Activated naive CD8-positive, alpha-beta T cell (primary cell): ENCODE measurements around the gene FNDC1.
A peak's percentile ranks its signal among the peaks of the same experiment; 100 is the strongest.
"Not testable (repeated sequence)": the region's sequence is repeated elsewhere in the genome, so short reads cannot be mapped to it uniquely, and the experiment has no call there.

Source experiments
- H3K27ac Mint-ChIP-seq: one replicate; pipeline ENCODE4 v1.8.0; 2021; ENCODE audit warnings: mixed read lengths
- H3K27me3 Mint-ChIP-seq: one replicate; pipeline ENCODE4 v1.8.0; 2021; ENCODE audit warnings: mixed read lengths
- H3K36me3 Mint-ChIP-seq: one replicate; pipeline ENCODE4 v1.8.0; 2021; ENCODE audit warnings: mixed read lengths
- H3K4me1 Mint-ChIP-seq: one replicate; pipeline ENCODE4 v1.8.0; 2021; ENCODE audit warnings: low read depth, mixed read lengths
- H3K4me3 Mint-ChIP-seq: one replicate; pipeline ENCODE4 v1.8.0; 2021; ENCODE audit warnings: mild to moderate bottlenecking, mixed read lengths
- H3K9me3 Mint-ChIP-seq: one replicate; pipeline ENCODE4 v1.8.0; 2021; ENCODE audit warnings: low read depth, mixed read lengths

Gene FNDC1

GRCh38 chr6:159169193-159169555 is at the start of gene FNDC1:
Gene FNDC1, plus strand, starts transcription at chr6:159169400. Its CDS starts 197 bp downstream, at chr6:159169597.
- peaks cover 12% of the 10 kb centered on the region for H3K4me1 Mint-ChIP-seq
- peak within 1 kb of the TSS; percentile 69 for H3K4me3 Mint-ChIP-seq
- no peak within 1 kb of the TSS for H3K27ac Mint-ChIP-seq
- peaks cover 65% of the 10 kb centered on the region for H3K27me3 Mint-ChIP-seq
- no peaks in the 10 kb centered on the region for H3K9me3 Mint-ChIP-seq
- no peaks in the 10 kb centered on the region for H3K36me3 Mint-ChIP-seq

GRCh38 chr6:159119791-159120190 is 49.4 kb upstream of the FNDC1 start:
- Mint-ChIP-seq H3K36me3 (no peaks in the 10 kb centered on the region), H3K4me3 (no peak overlapping the region), H3K4me1 (no peaks in the 10 kb centered on the region), H3K27me3 (no peaks in the 10 kb centered on the region), H3K27ac (no peak overlapping the region), H3K9me3 (no peaks in the 10 kb centered on the region)

GRCh38 chr6:159121486-159121885 is 47.7 kb upstream of the FNDC1 start:
- no peaks in the 10 kb centered on the region for H3K4me1 Mint-ChIP-seq

DNA sequence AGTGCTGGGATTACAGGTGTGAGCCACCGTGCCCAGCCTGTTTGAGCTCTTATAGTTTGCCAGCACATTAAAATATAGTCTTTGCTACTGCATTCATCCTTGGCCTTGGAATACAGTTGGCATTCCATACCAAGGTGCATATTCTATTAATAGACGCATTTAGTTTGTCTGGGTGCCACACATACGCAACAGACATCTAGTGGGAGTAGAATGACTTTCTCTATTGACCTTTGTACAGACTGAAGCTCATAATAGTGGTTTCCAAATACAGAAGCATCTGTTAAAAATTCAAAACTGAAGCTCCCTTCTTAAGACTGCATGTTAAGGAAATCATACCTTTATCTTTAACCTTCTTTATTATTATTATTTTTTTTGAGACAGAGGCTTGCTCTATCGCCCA is 46.7 kb upstream of the FNDC1 start:
- no peaks in the 10 kb centered on the region for H3K4me1 Mint-ChIP-seq

More at GRCh38 chr6:159121486-159121885, 47.7 kb upstream of the FNDC1 start:
- Mint-ChIP-seq H3K9me3 (no peaks in the 10 kb centered on the region), H3K27me3 (no peaks in the 10 kb centered on the region), H3K27ac (no peak overlapping the region), H3K36me3 (no peaks in the 10 kb centered on the region), H3K4me3 (no peak overlapping the region)

GRCh38 chr6:159123831-159124230 is 45.4 kb upstream of the FNDC1 start:
- H3K9me3 Mint-ChIP-seq, H3K4me1 Mint-ChIP-seq, H3K36me3 Mint-ChIP-seq, H3K27ac Mint-ChIP-seq, H3K27me3 Mint-ChIP-seq, H3K4me3 Mint-ChIP-seq: not testable (repeated sequence)

More for the DNA sequence above, 46.7 kb upstream of the FNDC1 start:
- H3K36me3 Mint-ChIP-seq, result no peaks in the 10 kb centered on the region
- H3K27ac Mint-ChIP-seq, result no peak overlapping the region
- H3K4me3 Mint-ChIP-seq, result no peak overlapping the region
- H3K9me3 Mint-ChIP-seq, result no peaks in the 10 kb centered on the region
- H3K27me3 Mint-ChIP-seq, result no peaks in the 10 kb centered on the region

DNA sequence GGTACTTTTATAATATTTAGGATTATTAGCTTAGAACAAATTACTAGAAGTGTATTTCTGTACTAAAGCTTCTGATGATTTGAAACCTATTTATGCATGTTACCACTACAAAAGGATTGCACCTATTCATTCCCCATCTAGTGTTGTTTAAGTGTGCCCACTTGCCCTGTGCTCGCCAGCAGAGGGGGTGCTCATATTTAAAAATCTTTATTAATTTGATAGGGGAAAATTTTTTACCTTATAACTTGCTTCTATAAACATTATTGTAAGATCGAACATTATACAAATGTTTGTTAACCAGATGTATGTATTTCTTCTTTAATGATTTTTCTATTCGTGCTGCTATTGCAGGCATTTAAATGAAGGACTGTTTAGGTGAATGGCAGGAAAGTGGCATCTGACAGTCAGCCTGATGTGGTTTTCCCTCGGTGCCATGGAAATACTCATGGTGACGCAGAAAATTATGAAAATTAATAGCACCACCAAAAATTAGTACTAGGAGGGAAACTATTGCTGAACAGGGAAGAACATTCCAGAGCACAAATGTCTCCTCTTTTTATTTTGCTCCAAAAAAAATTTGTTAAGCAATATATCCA is 44.1 kb upstream of the FNDC1 start:
- H3K4me1 Mint-ChIP-seq, result no peaks in the 10 kb centered on the region
- H3K4me3 Mint-ChIP-seq, result no peak overlapping the region
- no peaks in the 10 kb centered on the region for H3K27me3 Mint-ChIP-seq
- no peak overlapping the region for H3K27ac Mint-ChIP-seq
- H3K9me3 Mint-ChIP-seq, result no peaks in the 10 kb centered on the region
- no peaks in the 10 kb centered on the region for H3K36me3 Mint-ChIP-seq

DNA sequence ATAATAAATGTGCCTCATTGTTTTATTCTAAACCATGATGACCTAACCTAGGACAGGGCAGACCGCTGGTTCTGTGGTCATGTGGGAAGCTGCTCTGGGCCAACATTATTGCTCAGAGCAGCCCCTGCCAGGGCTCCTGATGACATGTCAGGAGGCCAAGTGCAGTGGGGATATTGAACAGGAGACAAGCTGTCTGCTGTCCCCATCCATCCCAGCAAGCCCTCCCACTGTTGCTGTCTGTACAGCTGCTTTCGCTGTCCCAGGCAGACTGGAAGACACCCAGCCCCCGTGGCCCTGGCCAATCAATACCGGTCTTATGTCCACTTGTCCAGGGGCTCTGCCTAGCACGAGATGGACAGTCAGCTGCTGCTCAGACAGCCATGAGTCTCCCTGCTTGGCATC is 43.2 kb upstream of the FNDC1 start:
- Mint-ChIP-seq H3K4me1 (no peaks in the 10 kb centered on the region), H3K27ac (no peak overlapping the region), H3K9me3 (no peaks in the 10 kb centered on the region), H3K36me3 (no peaks in the 10 kb centered on the region), H3K27me3 (no peaks in the 10 kb centered on the region), H3K4me3 (no peak overlapping the region)

DNA sequence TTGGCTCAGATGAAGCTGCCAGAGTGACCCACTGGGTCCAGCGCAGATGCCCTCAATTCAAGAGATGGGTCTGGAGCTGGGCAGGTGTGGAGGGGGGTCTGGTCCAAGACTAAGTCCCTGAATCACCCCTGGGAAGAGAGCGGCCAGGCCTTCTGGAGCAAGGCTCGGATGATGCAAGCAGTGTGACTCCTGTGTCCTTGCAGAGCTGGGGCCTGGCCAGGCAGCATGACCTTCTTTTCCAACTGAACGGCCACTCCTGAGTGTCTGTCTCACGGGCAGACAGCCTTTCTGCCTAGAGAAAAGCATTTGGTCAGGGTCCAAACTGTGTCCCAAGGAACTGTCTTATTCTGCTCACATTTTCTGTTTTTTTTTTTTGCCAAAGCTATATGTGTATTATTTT is 42.6 kb upstream of the FNDC1 start:
- no peaks in the 10 kb centered on the region for H3K27me3 Mint-ChIP-seq
- H3K27ac Mint-ChIP-seq, result no peak overlapping the region
- no peak overlapping the region for H3K4me3 Mint-ChIP-seq
- H3K4me1 Mint-ChIP-seq, result no peaks in the 10 kb centered on the region
- no peaks in the 10 kb centered on the region for H3K9me3 Mint-ChIP-seq
- H3K36me3 Mint-ChIP-seq, result no peaks in the 10 kb centered on the region

DNA sequence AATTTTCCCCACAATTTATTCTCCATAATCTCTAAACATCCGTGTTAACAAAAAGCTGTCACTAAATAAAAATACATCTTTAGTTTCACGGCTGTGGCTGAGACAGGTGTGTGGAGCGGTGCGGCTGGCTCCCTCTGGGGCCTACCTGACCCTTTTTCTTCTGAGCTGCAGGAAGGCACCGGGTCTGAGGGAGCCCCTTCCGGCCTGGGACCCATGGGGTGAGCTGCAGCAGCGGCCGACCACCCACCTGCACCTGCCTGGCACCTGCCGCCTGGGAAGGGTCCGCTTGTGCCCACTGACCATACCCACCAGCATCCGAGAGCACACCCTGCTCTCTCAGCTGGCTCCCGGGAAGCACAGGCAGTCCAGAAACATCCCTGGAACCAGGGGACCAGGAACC is 41.5 kb upstream of the FNDC1 start:
- Mint-ChIP-seq H3K4me3 (no peak overlapping the region), H3K36me3 (no peaks in the 10 kb centered on the region)

GRCh38 chr6:159128978-159129377 is 40.2 kb upstream of the FNDC1 start:
- H3K36me3 Mint-ChIP-seq, result no peaks in the 10 kb centered on the region
- H3K4me1 Mint-ChIP-seq, result no peaks in the 10 kb centered on the region
- H3K9me3 Mint-ChIP-seq, result no peaks in the 10 kb centered on the region
- no peaks in the 10 kb centered on the region for H3K27me3 Mint-ChIP-seq
- no peak overlapping the region for H3K27ac Mint-ChIP-seq
- no peak overlapping the region for H3K4me3 Mint-ChIP-seq

More for the DNA sequence above, 41.5 kb upstream of the FNDC1 start:
- no peak overlapping the region for H3K27ac Mint-ChIP-seq
- no peaks in the 10 kb centered on the region for H3K4me1 Mint-ChIP-seq
- no peaks in the 10 kb centered on the region for H3K27me3 Mint-ChIP-seq
- H3K9me3 Mint-ChIP-seq, result no peaks in the 10 kb centered on the region

- H3K27ac Mint-ChIP-seq, result no peak overlapping the region
- H3K27me3 Mint-ChIP-seq, result no peaks in the 10 kb centered on the region
- H3K9me3 Mint-ChIP-seq, result no peaks in the 10 kb centered on the region
- H3K4me3 Mint-ChIP-seq, result no peak overlapping the region
- H3K4me1 Mint-ChIP-seq, result no peaks in the 10 kb centered on the region
- H3K36me3 Mint-ChIP-seq, result no peaks in the 10 kb centered on the region
Measured at GRCh38 chr6:159130846-159131245, 38.4 kb upstream of the FNDC1 start.

DNA sequence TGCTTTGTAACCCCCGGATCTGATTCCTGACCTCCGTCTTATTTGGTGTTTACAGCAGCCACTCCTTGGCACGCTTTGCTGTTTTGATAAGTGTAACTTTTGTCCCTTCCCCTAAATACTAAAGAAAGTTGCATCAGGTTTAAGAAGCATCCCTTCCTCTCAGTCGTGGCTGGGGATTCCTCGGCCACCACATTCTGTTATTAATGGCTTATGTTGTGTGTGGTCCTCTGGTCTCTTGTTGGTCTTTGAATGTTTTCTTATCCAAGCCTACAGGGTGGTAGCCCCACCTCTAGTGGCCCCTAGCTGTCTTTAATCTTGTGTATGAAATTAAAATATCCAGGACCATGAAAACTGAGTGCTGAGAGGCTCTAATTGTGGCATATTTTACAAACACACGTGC is 37.5 kb upstream of the FNDC1 start:
- H3K9me3 Mint-ChIP-seq, result no peaks in the 10 kb centered on the region
- no peaks in the 10 kb centered on the region for H3K4me1 Mint-ChIP-seq
- no peak overlapping the region for H3K4me3 Mint-ChIP-seq
- no peak overlapping the region for H3K27ac Mint-ChIP-seq
- no peaks in the 10 kb centered on the region for H3K36me3 Mint-ChIP-seq
- H3K27me3 Mint-ChIP-seq, result no peaks in the 10 kb centered on the region

DNA sequence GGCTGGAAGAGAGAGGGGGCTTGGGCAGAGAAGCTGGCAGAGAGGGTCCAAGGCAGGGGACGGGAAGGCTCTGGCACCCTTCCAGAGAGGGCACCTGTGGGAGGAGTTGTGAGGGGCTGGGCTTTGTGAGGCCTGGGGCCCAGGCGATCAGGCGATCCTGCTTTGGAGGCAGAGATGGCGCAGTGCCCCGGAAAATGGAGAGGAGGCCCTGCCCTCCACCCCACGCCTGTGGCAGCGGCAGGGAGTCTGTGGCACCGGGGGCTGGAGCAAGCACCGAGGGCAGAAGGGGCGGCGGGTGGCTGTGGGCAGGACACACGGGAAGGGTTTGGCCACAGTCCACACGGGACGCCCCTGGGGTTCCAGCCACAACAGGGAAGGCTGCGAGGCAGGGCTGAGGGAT is 36.5 kb upstream of the FNDC1 start:
- no peaks in the 10 kb centered on the region for H3K9me3 Mint-ChIP-seq
- H3K4me1 Mint-ChIP-seq, result no peaks in the 10 kb centered on the region
- no peaks in the 10 kb centered on the region for H3K36me3 Mint-ChIP-seq
- no peaks in the 10 kb centered on the region for H3K27me3 Mint-ChIP-seq
- H3K27ac Mint-ChIP-seq, result no peak overlapping the region
- no peak overlapping the region for H3K4me3 Mint-ChIP-seq

GRCh38 chr6:159134701-159135364 is 34.4 kb upstream of the FNDC1 start:
- Mint-ChIP-seq H3K27me3 (no peaks in the 10 kb centered on the region), H3K4me3 (no peak overlapping the region), H3K36me3 (no peaks in the 10 kb centered on the region), H3K4me1 (no peaks in the 10 kb centered on the region), H3K27ac (no peak overlapping the region), H3K9me3 (no peaks in the 10 kb centered on the region)

DNA sequence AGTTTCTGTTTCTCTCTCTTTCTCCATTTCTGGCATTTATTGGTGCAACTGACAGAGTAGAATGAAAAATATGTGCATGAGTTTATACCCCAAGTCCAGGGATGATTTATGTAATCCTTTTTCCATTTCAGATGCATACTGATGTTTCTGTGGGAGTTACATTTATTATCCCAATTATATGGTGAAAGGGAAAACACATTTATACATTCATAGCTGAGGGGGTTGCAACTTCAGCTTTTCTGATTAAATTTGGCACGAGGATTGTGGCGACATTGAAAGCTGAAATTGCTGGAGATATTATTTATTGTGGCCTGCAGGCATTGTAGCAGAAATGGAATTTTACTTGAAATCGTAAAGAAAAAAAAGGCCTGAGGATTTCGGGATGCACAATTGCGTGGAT is 31.5 kb upstream of the FNDC1 start:
- Mint-ChIP-seq H3K4me1 (no peaks in the 10 kb centered on the region), H3K27me3 (no peaks in the 10 kb centered on the region), H3K27ac (no peak overlapping the region), H3K36me3 (no peaks in the 10 kb centered on the region), H3K9me3 (no peaks in the 10 kb centered on the region), H3K4me3 (no peak overlapping the region)

GRCh38 chr6:159142531-159142930 is 26.7 kb upstream of the FNDC1 start:
- Mint-ChIP-seq H3K4me3 (no peak overlapping the region), H3K9me3 (no peaks in the 10 kb centered on the region), H3K36me3 (no peaks in the 10 kb centered on the region), H3K27me3 (no peaks in the 10 kb centered on the region), H3K4me1 (no peaks in the 10 kb centered on the region), H3K27ac (no peak overlapping the region)
